ENCODE results near the gene HNRNPK.

The HNRNPK gene

DNA sequence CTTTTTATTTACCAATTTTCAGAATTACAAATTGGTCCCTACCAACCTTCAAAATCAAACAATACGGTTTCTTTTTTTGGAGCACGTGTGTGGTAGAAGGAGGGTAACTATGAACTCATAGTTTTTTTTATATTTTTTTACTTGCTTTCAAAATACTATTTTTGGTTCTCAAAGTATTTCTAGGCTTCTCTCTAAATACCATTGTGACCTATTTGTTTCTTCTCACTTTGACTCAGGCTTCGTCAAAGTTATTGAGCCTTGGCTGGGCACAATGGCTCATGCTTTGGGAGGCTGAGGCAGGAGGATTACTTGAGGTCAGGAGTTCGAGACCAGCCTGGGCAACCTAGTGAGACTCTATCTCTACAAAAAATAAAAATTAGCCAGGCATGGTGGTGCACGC, 47.2 kb downstream of the HNRNPK start:
- Histone ChIP-seq H3K14ac (ENCODE audit: low read length in 2 of 2) (no peak overlapping the region), H2BK15ac (ENCODE audit: low read depth, poor library complexity, severe bottlenecking) (no peak overlapping the region), H3K4me3 (ENCODE audit: insufficient read depth in 1 of 2, low read depth in 1 of 2, low read length in 2 of 2) (no peak overlapping the region), H2BK120ac (ENCODE audit: low read depth, low read length) (no peak overlapping the region), H3K27me3 (ENCODE audit: control insufficient read depth in 1 of 2, insufficient read depth in 1 of 2, low read length in 2 of 2) (no peaks in the 10 kb centered on the region), H3K4ac (ENCODE audit: low read depth in 1 of 2, low read length in 2 of 2) (no peak overlapping the region), H3K23ac (ENCODE audit: low read length in 2 of 2) (no peak overlapping the region), H3K79me1 (replicated peaks; ENCODE audit: low read length, poor library complexity, severe bottlenecking) (no peaks in the 10 kb centered on the region), H4K8ac (ENCODE audit: low read length) (no peak overlapping the region), H2AFZ (ENCODE audit: low read depth, low read length) (no peak overlapping the region), H3K9me3 (ENCODE audit: control insufficient read depth, low read length) (no peaks in the 10 kb centered on the region), H3K36me3 (ENCODE audit: control insufficient read depth in 1 of 2, insufficient read depth in 2 of 2, low read depth in 1 of 2, low read length in 2 of 2) (no peaks in the 10 kb centered on the region), H4K91ac (ENCODE audit: low read length) (no peak overlapping the region), H3K4me2 (ENCODE audit: low read length, poor library complexity, severe bottlenecking) (no peak overlapping the region), H2BK5ac (ENCODE audit: low read depth, low read length, poor library complexity, severe bottlenecking) (no peak overlapping the region), H3K18ac (ENCODE audit: low read depth in 1 of 2, low read length in 2 of 2) (no peak overlapping the region), H2BK12ac (ENCODE audit: low read length in 2 of 2) (no peak overlapping the region), H3K27ac (ENCODE audit: low read length, poor library complexity, severe bottlenecking) (no peak overlapping the region), H2AK5ac (ENCODE audit: low read length, severe bottlenecking) (no peak overlapping the region), H3K4me1 (ENCODE audit: control insufficient read depth, insufficient read depth, low read depth, low read length) (peaks cover 3% of the 10 kb centered on the region), H3K9ac (ENCODE audit: low read length) (no peak overlapping the region)
- no peak for DNase-seq
- WGBS: no CpG with 5 or more reads among the region's 5 CpGs

DNA sequence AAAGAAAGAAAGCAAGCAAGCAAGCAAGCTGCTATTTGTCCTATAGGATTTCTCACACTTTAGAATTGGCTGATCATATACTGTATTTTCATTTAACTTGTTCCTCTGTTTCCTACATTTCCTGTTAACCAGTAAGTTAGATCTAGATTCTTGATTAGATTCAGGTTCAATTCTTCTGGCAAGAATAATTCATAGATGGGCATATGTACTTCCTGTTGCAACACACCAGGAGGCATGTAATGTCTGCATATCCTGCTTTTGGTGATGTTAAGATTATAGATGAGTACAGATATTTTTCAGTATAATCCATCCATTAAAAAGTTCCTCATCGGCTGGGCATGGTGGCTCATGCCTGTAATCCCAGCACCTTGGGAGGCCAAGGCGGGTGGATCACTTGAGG, 48.0 kb downstream of the HNRNPK start:
- Histone ChIP-seq H2BK12ac (ENCODE audit: low read length in 2 of 2) (no peak overlapping the region), H3K9ac (ENCODE audit: low read length) (no peak overlapping the region), H3K36me3 (ENCODE audit: control insufficient read depth in 1 of 2, insufficient read depth in 2 of 2, low read depth in 1 of 2, low read length in 2 of 2) (no peaks in the 10 kb centered on the region), H3K9me3 (ENCODE audit: control insufficient read depth, low read length) (no peaks in the 10 kb centered on the region), H3K18ac (ENCODE audit: low read depth in 1 of 2, low read length in 2 of 2) (no peak overlapping the region), H3K4me1 (ENCODE audit: control insufficient read depth, insufficient read depth, low read depth, low read length) (peaks cover 3% of the 10 kb centered on the region), H2BK120ac (ENCODE audit: low read depth, low read length) (no peak overlapping the region), H2AK5ac (ENCODE audit: low read length, severe bottlenecking) (no peak overlapping the region), H4K91ac (ENCODE audit: low read length) (no peak overlapping the region), H2BK15ac (ENCODE audit: low read depth, poor library complexity, severe bottlenecking) (no peak overlapping the region), H3K27me3 (ENCODE audit: control insufficient read depth in 1 of 2, insufficient read depth in 1 of 2, low read length in 2 of 2) (no peaks in the 10 kb centered on the region), H3K4ac (ENCODE audit: low read depth in 1 of 2, low read length in 2 of 2) (no peak overlapping the region), H3K4me2 (ENCODE audit: low read length, poor library complexity, severe bottlenecking) (no peak overlapping the region), H3K27ac (ENCODE audit: low read length, poor library complexity, severe bottlenecking) (no peak overlapping the region), H2BK5ac (ENCODE audit: low read depth, low read length, poor library complexity, severe bottlenecking) (no peak overlapping the region), H3K4me3 (ENCODE audit: insufficient read depth in 1 of 2, low read depth in 1 of 2, low read length in 2 of 2) (no peak overlapping the region), H3K79me1 (replicated peaks; ENCODE audit: low read length, poor library complexity, severe bottlenecking) (no peaks in the 10 kb centered on the region), H3K14ac (ENCODE audit: low read length in 2 of 2) (no peak overlapping the region), H4K8ac (ENCODE audit: low read length) (no peak overlapping the region), H2AFZ (ENCODE audit: low read depth, low read length) (no peak overlapping the region), H3K23ac (ENCODE audit: low read length in 2 of 2) (no peak overlapping the region)
- WGBS: no CpG with 5 or more reads among the region's 2 CpGs
- no peak for DNase-seq

DNA sequence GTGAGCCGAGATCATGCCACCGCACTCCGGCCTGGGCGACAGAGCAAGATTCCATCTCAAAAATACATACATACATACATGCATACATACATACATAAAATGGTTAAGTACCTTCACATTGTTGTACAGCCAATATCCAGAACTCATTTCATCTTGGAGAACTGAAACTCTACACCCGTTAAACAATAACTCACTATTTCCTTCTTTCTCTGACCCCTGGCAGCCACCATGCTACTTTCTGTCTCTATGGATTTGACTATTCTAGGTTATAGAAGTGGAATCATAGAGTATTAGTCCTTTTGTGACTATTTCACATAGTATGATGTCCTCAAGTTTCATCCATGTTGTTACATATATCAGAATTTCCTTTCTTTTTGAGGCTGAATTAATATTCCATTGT, 49.1 kb downstream of the HNRNPK start:
- no peaks in the 10 kb centered on the region for H3K79me1 ChIP-seq (replicated peaks; ENCODE audit: low read length, poor library complexity, severe bottlenecking)
- no peak overlapping the region for H3K4me2 ChIP-seq (ENCODE audit: low read length, poor library complexity, severe bottlenecking)
- H3K36me3 ChIP-seq (ENCODE audit: control insufficient read depth in 1 of 2, insufficient read depth in 2 of 2, low read depth in 1 of 2, low read length in 2 of 2): no peaks in the 10 kb centered on the region
- H3K9ac ChIP-seq (ENCODE audit: low read length): no peak overlapping the region
- no peak overlapping the region for H3K18ac ChIP-seq (ENCODE audit: low read depth in 1 of 2, low read length in 2 of 2)
- no peaks in the 10 kb centered on the region for H3K9me3 ChIP-seq (ENCODE audit: control insufficient read depth, low read length)
- H2BK12ac ChIP-seq (ENCODE audit: low read length in 2 of 2): no peak overlapping the region
- H2BK15ac ChIP-seq (ENCODE audit: low read depth, poor library complexity, severe bottlenecking): no peak overlapping the region
- DNase-seq: no peak
- H3K14ac ChIP-seq (ENCODE audit: low read length in 2 of 2): no peak overlapping the region
- H2BK120ac ChIP-seq (ENCODE audit: low read depth, low read length): no peak overlapping the region
- no peak overlapping the region for H2BK5ac ChIP-seq (ENCODE audit: low read depth, low read length, poor library complexity, severe bottlenecking)
- H3K27me3 ChIP-seq (ENCODE audit: control insufficient read depth in 1 of 2, insufficient read depth in 1 of 2, low read length in 2 of 2): no peaks in the 10 kb centered on the region
- WGBS: 97% methylated on average over 5 of the region's 5 CpGs
- H2AFZ ChIP-seq (ENCODE audit: low read depth, low read length): no peak overlapping the region
- no peak overlapping the region for H2AK5ac ChIP-seq (ENCODE audit: low read length, severe bottlenecking)
- H4K91ac ChIP-seq (ENCODE audit: low read length): no peak overlapping the region
- H3K23ac ChIP-seq (ENCODE audit: low read length in 2 of 2): no peak overlapping the region
- H3K27ac ChIP-seq (ENCODE audit: low read length, poor library complexity, severe bottlenecking): no peak overlapping the region
- peaks cover 3% of the 10 kb centered on the region for H3K4me1 ChIP-seq (ENCODE audit: control insufficient read depth, insufficient read depth, low read depth, low read length)
- H4K8ac ChIP-seq (ENCODE audit: low read length): no peak overlapping the region
- no peak overlapping the region for H3K4ac ChIP-seq (ENCODE audit: low read depth in 1 of 2, low read length in 2 of 2)
- H3K4me3 ChIP-seq (ENCODE audit: insufficient read depth in 1 of 2, low read depth in 1 of 2, low read length in 2 of 2): no peak overlapping the region

DNA sequence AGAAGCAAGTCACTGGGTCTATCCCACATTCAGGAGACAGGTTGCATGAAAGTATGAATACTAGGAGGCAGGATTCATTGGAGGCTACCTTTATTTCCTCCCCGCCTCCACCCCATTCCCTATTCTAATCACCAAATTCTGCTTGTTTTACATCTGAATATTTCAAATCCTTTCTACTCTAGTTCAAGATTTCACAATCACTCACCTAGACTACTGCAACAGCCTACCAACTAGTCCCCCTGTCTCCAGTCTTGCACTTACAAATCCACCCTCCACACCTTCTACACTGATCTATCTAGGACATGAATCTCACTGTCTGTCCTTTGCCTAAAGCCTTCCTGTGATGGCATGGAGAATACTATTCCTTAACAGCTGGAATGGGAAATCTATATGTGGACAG, 52.4 kb downstream of the HNRNPK start:
- H3K4me2 ChIP-seq (ENCODE audit: low read length, poor library complexity, severe bottlenecking): no peak overlapping the region
- H2BK5ac ChIP-seq (ENCODE audit: low read depth, low read length, poor library complexity, severe bottlenecking): no peak overlapping the region
- H2BK120ac ChIP-seq (ENCODE audit: low read depth, low read length): no peak overlapping the region
- no peak overlapping the region for H3K4ac ChIP-seq (ENCODE audit: low read depth in 1 of 2, low read length in 2 of 2)
- H3K9me3 ChIP-seq (ENCODE audit: control insufficient read depth, low read length): no peaks in the 10 kb centered on the region
- H3K18ac ChIP-seq (ENCODE audit: low read depth in 1 of 2, low read length in 2 of 2): no peak overlapping the region
- no peak overlapping the region for H4K8ac ChIP-seq (ENCODE audit: low read length)
- H2AFZ ChIP-seq (ENCODE audit: low read depth, low read length): no peak overlapping the region
- no peak overlapping the region for H3K27ac ChIP-seq (ENCODE audit: low read length, poor library complexity, severe bottlenecking)
- H2AK5ac ChIP-seq (ENCODE audit: low read length, severe bottlenecking): no peak overlapping the region
- no peak overlapping the region for H2BK12ac ChIP-seq (ENCODE audit: low read length in 2 of 2)
- DNase-seq: no peak
- no peaks in the 10 kb centered on the region for H3K27me3 ChIP-seq (ENCODE audit: control insufficient read depth in 1 of 2, insufficient read depth in 1 of 2, low read length in 2 of 2)
- no peak overlapping the region for H2BK15ac ChIP-seq (ENCODE audit: low read depth, poor library complexity, severe bottlenecking)
- H3K23ac ChIP-seq (ENCODE audit: low read length in 2 of 2): peak overlapping the region in 1 of 2 experiments; percentile 60
- H3K79me1 ChIP-seq (replicated peaks; ENCODE audit: low read length, poor library complexity, severe bottlenecking): no peaks in the 10 kb centered on the region
- H3K14ac ChIP-seq (ENCODE audit: low read length in 2 of 2): no peak overlapping the region
- no peaks in the 10 kb centered on the region for H3K36me3 ChIP-seq (ENCODE audit: control insufficient read depth in 1 of 2, insufficient read depth in 2 of 2, low read depth in 1 of 2, low read length in 2 of 2)
- H3K4me3 ChIP-seq (ENCODE audit: insufficient read depth in 1 of 2, low read depth in 1 of 2, low read length in 2 of 2): no peak overlapping the region
- peaks cover 1% of the 10 kb centered on the region for H3K4me1 ChIP-seq (ENCODE audit: control insufficient read depth, insufficient read depth, low read depth, low read length)
- 94% methylated on average over 1 of the region's 1 CpG for whole genome bisulfite sequencing
- H4K91ac ChIP-seq (ENCODE audit: low read length): no peak overlapping the region
- no peak overlapping the region for H3K9ac ChIP-seq (ENCODE audit: low read length)
